Stimulated activated CD8-positive, alpha-beta memory T cell treated with anti-CD3 and anti-CD28 coated beads, Interleukin-7, amount 100 ng/mL, for 48 hours (primary cell): ENCODE results near the gene AGPS.

Source experiments
- DNase-seq, 2 donors: peaks; one replicate each; pipeline ENCODE4 v3.0.0-alpha.2; 2020; ENCODE audit warnings: low read depth in 1 of 2; ENCODE audit errors: extremely low read depth in 1 of 2

The AGPS gene

GRCh38 chr2:177520324-177520723 lies 127.8 kb downstream of the AGPS start:
- no peak for DNase-seq

GRCh38 chr2:177523781-177524180 lies 131.2 kb downstream of the AGPS start:
- DNase-seq: no peak

GRCh38 chr2:177525351-177525924 lies 132.9 kb downstream of the AGPS start:
- DNase-seq: no peak

GRCh38 chr2:177528351-177528933 lies 135.9 kb downstream of the AGPS start:
- no peak for DNase-seq

- DNase-seq: no peak
These were observed 136.6 kb downstream of the AGPS start for GRCh38 chr2:177529166-177529565.

GRCh38 chr2:177530561-177530960 lies 138.0 kb downstream of the AGPS start:
- DNase-seq: no peak

GRCh38 chr2:177531706-177532105 lies 139.1 kb downstream of the AGPS start:
- no peak for DNase-seq

GRCh38 chr2:177532567-177532966 lies 140.0 kb downstream of the AGPS start:
- DNase-seq: no peak

- no peak for DNase-seq
These were observed 140.7 kb downstream of the AGPS start for GRCh38 chr2:177533253-177533652.

GRCh38 chr2:177535000-177535399 lies 142.4 kb downstream of the AGPS start:
- no peak for DNase-seq

GRCh38 chr2:177535958-177536504 lies 143.5 kb downstream of the AGPS start:
- no peak for DNase-seq

GRCh38 chr2:177537213-177537612 lies 144.6 kb downstream of the AGPS start:
- no peak for DNase-seq

GRCh38 chr2:177537636-177538035 lies 145.1 kb downstream of the AGPS start:
- DNase-seq: no peak

- no peak for DNase-seq
These were observed 145.8 kb downstream of the AGPS start for GRCh38 chr2:177538323-177538722.

- DNase-seq: no peak
These were observed 147.7 kb downstream of the AGPS start for GRCh38 chr2:177540283-177540682.

- no peak for DNase-seq
These were observed 148.9 kb downstream of the AGPS start for GRCh38 chr2:177541258-177541991.

GRCh38 chr2:177542396-177542795 lies 149.8 kb downstream of the AGPS start:
- DNase-seq: no peak

GRCh38 chr2:177543007-177543760 lies 150.6 kb downstream of the AGPS start:
- no peak for DNase-seq

- DNase-seq: no peak
These were observed 152.6 kb downstream of the AGPS start for GRCh38 chr2:177545143-177545542.

- DNase-seq: no peak
These were observed 153.5 kb downstream of the AGPS start for GRCh38 chr2:177545981-177546585.

- DNase-seq: no peak
These were observed 154.5 kb downstream of the AGPS start for GRCh38 chr2:177547122-177547521.
